Measurements from ENCODE around the gene TMEM229A. TPM values are rescaled to one million over a fixed set of nuclear protein-coding genes. Genes with fewer than 3 reads are reported as not detected.

Gene TMEM229A
- total RNA-seq, 2 experiments from 2014 or later: not detected

DNA sequence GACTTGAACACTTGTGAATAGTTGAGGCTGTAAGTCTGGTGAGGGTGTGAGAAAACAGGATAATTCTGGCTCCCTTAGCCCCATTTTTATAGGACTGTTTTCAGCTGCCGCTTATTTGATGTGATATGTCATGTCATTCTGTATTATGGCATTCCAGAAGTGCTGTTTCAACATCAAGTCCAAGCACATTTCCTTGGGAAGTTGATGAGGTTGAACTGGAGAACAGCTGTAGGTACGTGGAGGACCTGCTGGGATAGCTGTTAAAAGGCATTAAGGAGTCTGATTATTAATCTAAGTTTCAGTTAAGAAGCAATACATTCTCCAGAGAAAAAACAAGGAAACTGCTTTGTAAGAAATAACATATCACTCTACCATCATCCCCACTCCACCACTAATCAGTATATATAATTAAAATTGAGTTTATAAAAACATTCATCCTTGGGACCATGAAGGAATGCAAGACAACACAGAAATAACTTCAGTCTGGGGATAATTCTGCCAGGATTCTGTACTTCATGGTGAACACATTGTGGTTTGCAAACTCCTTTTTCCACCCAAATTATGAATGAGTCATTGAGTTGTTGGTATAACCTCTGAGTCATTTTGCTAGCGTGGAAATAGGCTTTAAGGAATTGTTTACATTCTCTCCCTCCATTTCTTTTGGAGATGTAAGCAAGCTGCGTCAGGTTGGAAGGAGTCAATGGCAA, 39.9 kb upstream of the TMEM229A start:
- Histone ChIP-seq H3K9me3 (ENCODE audit: control insufficient read depth in 1 of 2, insufficient read depth in 1 of 2, low read length in 2 of 2) (no peaks in the 10 kb centered on the region), H3K27me3 (ENCODE audit: control insufficient read depth in 1 of 2, insufficient read depth in 2 of 2, low read length in 2 of 2) (no peaks in the 10 kb centered on the region), H3K4me3 (ENCODE audit: low read length) (no peak overlapping the region), H3K27ac (ENCODE audit: low read depth in 1 of 2, low read length in 2 of 2) (no peak overlapping the region), H3K4me1 (ENCODE audit: insufficient read depth, low read length) (no peaks in the 10 kb centered on the region), H3K36me3 (ENCODE audit: insufficient read depth, low read length) (no peaks in the 10 kb centered on the region)
- intact Hi-C loops (cut with DNase I, micrococcal nuclease): loop anchor here in 1 of 2 experiments (5.0 kb wide), 1 partner anchor 50 kb away; no protein-coding TSS in a partner anchor
- TF ChIP-seq, protein P1, sequence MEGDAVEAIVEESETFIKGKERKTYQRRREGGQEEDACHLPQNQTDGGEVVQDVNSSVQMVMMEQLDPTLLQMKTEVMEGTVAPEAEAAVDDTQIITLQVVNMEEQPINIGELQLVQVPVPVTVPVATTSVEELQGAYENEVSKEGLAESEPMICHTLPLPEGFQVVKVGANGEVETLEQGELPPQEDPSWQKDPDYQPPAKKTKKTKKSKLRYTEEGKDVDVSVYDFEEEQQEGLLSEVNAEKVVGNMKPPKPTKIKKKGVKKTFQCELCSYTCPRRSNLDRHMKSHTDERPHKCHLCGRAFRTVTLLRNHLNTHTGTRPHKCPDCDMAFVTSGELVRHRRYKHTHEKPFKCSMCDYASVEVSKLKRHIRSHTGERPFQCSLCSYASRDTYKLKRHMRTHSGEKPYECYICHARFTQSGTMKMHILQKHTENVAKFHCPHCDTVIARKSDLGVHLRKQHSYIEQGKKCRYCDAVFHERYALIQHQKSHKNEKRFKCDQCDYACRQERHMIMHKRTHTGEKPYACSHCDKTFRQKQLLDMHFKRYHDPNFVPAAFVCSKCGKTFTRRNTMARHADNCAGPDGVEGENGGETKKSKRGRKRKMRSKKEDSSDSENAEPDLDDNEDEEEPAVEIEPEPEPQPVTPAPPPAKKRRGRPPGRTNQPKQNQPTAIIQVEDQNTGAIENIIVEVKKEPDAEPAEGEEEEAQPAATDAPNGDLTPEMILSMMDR (IDR thresholded peaks at IDR 0.05): no peak
- no peak for DNase-seq
- ATAC-seq (ENCODE audit: poor library complexity): no peak
- Mint-ChIP-seq H3K4me1 (ENCODE audit: low read depth) (no peaks in the 10 kb centered on the region), H3K27me3 (no peaks in the 10 kb centered on the region), H3K36me3 (ENCODE audit: low read depth) (no peaks in the 10 kb centered on the region), H3K9me3 (no peaks in the 10 kb centered on the region), H3K4me3 (no peak overlapping the region), H3K27ac (no peak overlapping the region)
- POLR2A ChIA-PET: no interaction called here
- CTCF ChIA-PET: no interaction called here

GRCh38 chr7:124071843-124072242, 39.0 kb upstream of the TMEM229A start:
- TF ChIP-seq, protein P1 (IDR thresholded peaks at IDR 0.05): no peak
- DNase-seq: no peak
- Histone ChIP-seq H3K4me3 (ENCODE audit: low read length) (no peak overlapping the region), H3K36me3 (ENCODE audit: insufficient read depth, low read length) (no peaks in the 10 kb centered on the region), H3K27me3 (ENCODE audit: control insufficient read depth in 1 of 2, insufficient read depth in 2 of 2, low read length in 2 of 2) (no peaks in the 10 kb centered on the region), H3K27ac (ENCODE audit: low read depth in 1 of 2, low read length in 2 of 2) (no peak overlapping the region), H3K4me1 (ENCODE audit: insufficient read depth, low read length) (no peaks in the 10 kb centered on the region), H3K9me3 (ENCODE audit: control insufficient read depth in 1 of 2, insufficient read depth in 1 of 2, low read length in 2 of 2) (no peaks in the 10 kb centered on the region)
- Mint-ChIP-seq H3K9me3 (no peaks in the 10 kb centered on the region), H3K4me1 (ENCODE audit: low read depth) (no peaks in the 10 kb centered on the region), H3K27me3 (no peaks in the 10 kb centered on the region), H3K4me3 (no peak overlapping the region), H3K36me3 (ENCODE audit: low read depth) (no peaks in the 10 kb centered on the region), H3K27ac (no peak overlapping the region)
- ChIA-PET POLR2A (no interaction called here), CTCF (no interaction called here)
- no peak for ATAC-seq (ENCODE audit: poor library complexity)
- intact Hi-C loops (cut with DNase I, micrococcal nuclease): loop anchor here in 1 of 2 experiments (5.0 kb wide), 1 partner anchor 50 kb away; no protein-coding TSS in a partner anchor

DNA sequence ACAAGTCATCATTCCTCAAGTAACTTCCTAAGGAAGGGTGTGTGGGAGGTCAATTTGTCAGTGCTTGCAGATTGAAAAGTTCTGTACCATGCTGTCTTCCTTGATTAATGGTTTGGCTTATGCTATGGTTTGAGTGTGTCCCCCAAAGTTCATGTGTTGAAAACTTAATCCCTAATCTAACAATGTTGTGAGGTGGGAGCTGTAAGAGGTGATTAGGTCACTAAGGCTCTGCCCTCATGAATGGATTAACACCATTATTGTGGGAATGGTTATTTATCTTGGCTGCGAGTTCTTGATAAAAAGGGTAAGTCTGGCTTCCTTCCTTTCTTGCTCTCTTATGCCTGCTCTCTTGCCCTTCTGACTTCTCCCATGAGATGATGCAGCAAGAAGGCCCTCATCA, 29.3 kb upstream of the TMEM229A start:
- Histone ChIP-seq H3K27ac (ENCODE audit: low read depth in 1 of 2, low read length in 2 of 2) (no peak overlapping the region), H3K4me1 (ENCODE audit: insufficient read depth, low read length) (no peaks in the 10 kb centered on the region), H3K9me3 (ENCODE audit: control insufficient read depth in 1 of 2, insufficient read depth in 1 of 2, low read length in 2 of 2) (no peaks in the 10 kb centered on the region), H3K36me3 (ENCODE audit: insufficient read depth, low read length) (no peaks in the 10 kb centered on the region), H3K4me3 (ENCODE audit: low read length) (no peak overlapping the region), H3K27me3 (ENCODE audit: control insufficient read depth in 1 of 2, insufficient read depth in 2 of 2, low read length in 2 of 2) (no peaks in the 10 kb centered on the region)
- H3K36me3 Mint-ChIP-seq (ENCODE audit: low read depth): no peaks in the 10 kb centered on the region
- TF ChIP-seq, protein P1 (IDR thresholded peaks at IDR 0.05): no peak
- no peaks in the 10 kb centered on the region for H3K4me1 Mint-ChIP-seq (ENCODE audit: low read depth)
- no peak overlapping the region for H3K4me3 Mint-ChIP-seq
- ChIA-PET POLR2A (no interaction called here), CTCF (no interaction called here)
- DNase-seq (no peak), ATAC-seq (ENCODE audit: poor library complexity) (no peak)
- H3K27me3 Mint-ChIP-seq: no peaks in the 10 kb centered on the region
- intact Hi-C loops (cut with DNase I, micrococcal nuclease): no loop called here
- no peaks in the 10 kb centered on the region for H3K9me3 Mint-ChIP-seq
- H3K27ac Mint-ChIP-seq: no peak overlapping the region
